HepG2 (cell line): Measurements from ENCODE around the gene C5orf47. TPM values are rescaled to one million over a fixed set of nuclear protein-coding genes. Genes with fewer than 3 reads are reported as not detected.
A peak's percentile ranks its signal among the peaks of the same experiment; 100 is the strongest.

ENCODE experiments used
- MED8 ChIP-seq: sonication (generic); formaldehyde crosslinking; IDR thresholded peaks from 2 replicates; pipeline ENCODE4 v1.8.1; 2023; ENCODE audit warnings: mild to moderate bottlenecking, missing genetic modification reagents; ENCODE audit not compliant: insufficient replicate concordance
- MXI1 ChIP-seq: IDR thresholded peaks from 3 replicates; pipeline ENCODE4 v1.6.1; 2012; ENCODE audit warnings: low read depth, low read length, inconsistent platforms, borderline replicate concordance
- NR3C1 ChIP-seq: sonication (generic); formaldehyde crosslinking; IDR thresholded peaks from 2 replicates; pipeline ENCODE4 v1.4.0; 2020; ENCODE audit warnings: missing genetic modification reagents
- PHB2 ChIP-seq: fragments of 450-650 bp; IDR thresholded peaks from 2 replicates; pipeline ENCODE4 v1.6.1; 2018; ENCODE audit not compliant: partially characterized antibody
- PRDM15 ChIP-seq: sonication (generic); formaldehyde crosslinking; IDR thresholded peaks from 2 replicates; pipeline ENCODE4 v1.4.0; 2020; ENCODE audit warnings: missing genetic modification reagents
- SAFB2 ChIP-seq: sonication (generic); formaldehyde crosslinking; IDR thresholded peaks from 2 replicates; pipeline ENCODE4 v1.5.1; 2020; ENCODE audit warnings: missing genetic modification reagents, low read depth, mild to moderate bottlenecking, borderline replicate concordance
- TOE1 ChIP-seq: sonication (generic); formaldehyde crosslinking; IDR thresholded peaks from 2 replicates; pipeline ENCODE4 v1.4.0; 2020; ENCODE audit warnings: mild to moderate bottlenecking, missing genetic modification reagents
- ZNF329 ChIP-seq: sonication (generic); formaldehyde crosslinking; IDR thresholded peaks from 2 replicates; pipeline ENCODE4 v1.9.0; 2021; ENCODE audit warnings: low read depth, mild to moderate bottlenecking, missing genetic modification reagents
- ZNF543 ChIP-seq: sonication (generic); formaldehyde crosslinking; IDR thresholded peaks from 2 replicates; pipeline ENCODE4 v1.4.0; 2020; ENCODE audit warnings: mild to moderate bottlenecking, missing genetic modification reagents
- ZNF563 ChIP-seq: sonication (generic); formaldehyde crosslinking; IDR thresholded peaks from 2 replicates; pipeline ENCODE4 v1.8.0; 2022; ENCODE audit warnings: mild to moderate bottlenecking, moderate library complexity, missing genetic modification reagents
- ZNF724P ChIP-seq: sonication (generic); formaldehyde crosslinking; IDR thresholded peaks from 2 replicates; pipeline ENCODE4 v1.8.0; 2022; ENCODE audit warnings: missing genetic modification reagents, borderline replicate concordance
- polyA plus RNA-seq, 8 experiments: library from polyadenylated mRNA; depleted of rRNA in 3 of 8; stranded (reverse) in 7 of 8; unstranded in 1 of 8; fragments of >200 nt; fragmentation: Illumina TruSeq in 4 of 8; extraction: Trizol in 4 of 8; gene quantifications; 2 replicates each; pipeline versions ENCODE4 v1.2.1 to v1.2.3, GENCODE V29; 2011 to 2016; ENCODE audit warnings: low read depth in 4 of 8, missing spikeins in 1 of 8, mixed read lengths in 1 of 8; ENCODE audit not compliant: insufficient read depth in 1 of 8
- total RNA-seq, 5 experiments: library from RNA; depleted of rRNA; stranded (reverse); fragments of >200 nt; fragmentation: Illumina TruSeq; extraction: Trizol; gene quantifications; 2 replicates each; pipeline ENCODE4 v1.2.3, GENCODE V29; 2016; ENCODE audit warnings: low read depth in 1 of 5
- TF ChIP-seq, protein P1 (sequence below): sonication (generic); formaldehyde crosslinking; IDR thresholded peaks from 2 replicates; pipeline ENCODE4 v1.9.0; 2021; ENCODE audit warnings: missing genetic modification reagents, mild to moderate bottlenecking, borderline replicate concordance
- TF ChIP-seq, protein P2 (sequence below): sonication (generic); formaldehyde crosslinking; conservative IDR thresholded peaks from 2 replicates; pipeline ENCODE4 v1.4.0; 2020; ENCODE audit warnings: missing genetic modification reagents
- TF ChIP-seq, protein P3 (sequence below): sonication (generic); formaldehyde crosslinking; IDR thresholded peaks from 2 replicates; pipeline ENCODE4 v1.8.0; 2022; ENCODE audit warnings: mild to moderate bottlenecking, missing genetic modification reagents; ENCODE audit not compliant: insufficient replicate concordance
- TF ChIP-seq, protein P4 (sequence below): sonication (generic); formaldehyde crosslinking; IDR thresholded peaks from 2 replicates; pipeline ENCODE4 v1.4.0; 2020; ENCODE audit warnings: missing genetic modification reagents

Gene C5orf47
- total and polyA plus RNA-seq, 2 of the 13 experiments (the other 11 are each of a cell fraction or from before 2014, with no cell fraction given): not detected

DNA sequence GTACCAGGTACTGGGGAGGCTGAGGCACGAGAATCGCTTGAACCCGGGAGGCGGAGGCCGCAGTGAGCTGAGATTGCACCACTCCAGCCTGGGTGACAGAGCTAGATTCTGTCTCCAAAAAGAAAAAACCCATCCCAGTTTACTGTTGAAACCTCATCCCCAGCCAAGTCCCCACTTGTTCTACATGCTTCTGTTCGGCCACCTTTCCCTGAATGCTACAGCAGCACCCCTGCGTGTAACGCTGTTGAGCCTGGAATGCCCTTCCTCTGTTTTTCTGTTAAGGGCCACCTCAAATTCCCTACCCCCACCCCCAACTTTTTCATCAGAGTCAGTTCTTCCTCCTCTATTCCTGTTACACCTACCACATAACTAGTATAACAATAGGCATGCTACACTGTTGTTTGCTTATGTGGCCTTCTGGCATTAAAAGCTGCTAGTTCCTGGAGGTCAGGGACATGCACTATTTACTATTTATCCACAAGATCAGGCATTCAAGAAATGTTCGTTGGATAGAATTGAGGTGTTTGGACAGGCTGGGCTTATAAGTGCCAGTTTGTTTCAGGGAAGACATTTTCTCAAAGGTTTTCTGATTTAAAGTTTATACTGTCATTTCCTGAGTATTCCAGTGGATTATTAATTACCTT lies 47.1 kb upstream of the C5orf47 start (continued):
- TF ChIP-seq, protein P1, sequence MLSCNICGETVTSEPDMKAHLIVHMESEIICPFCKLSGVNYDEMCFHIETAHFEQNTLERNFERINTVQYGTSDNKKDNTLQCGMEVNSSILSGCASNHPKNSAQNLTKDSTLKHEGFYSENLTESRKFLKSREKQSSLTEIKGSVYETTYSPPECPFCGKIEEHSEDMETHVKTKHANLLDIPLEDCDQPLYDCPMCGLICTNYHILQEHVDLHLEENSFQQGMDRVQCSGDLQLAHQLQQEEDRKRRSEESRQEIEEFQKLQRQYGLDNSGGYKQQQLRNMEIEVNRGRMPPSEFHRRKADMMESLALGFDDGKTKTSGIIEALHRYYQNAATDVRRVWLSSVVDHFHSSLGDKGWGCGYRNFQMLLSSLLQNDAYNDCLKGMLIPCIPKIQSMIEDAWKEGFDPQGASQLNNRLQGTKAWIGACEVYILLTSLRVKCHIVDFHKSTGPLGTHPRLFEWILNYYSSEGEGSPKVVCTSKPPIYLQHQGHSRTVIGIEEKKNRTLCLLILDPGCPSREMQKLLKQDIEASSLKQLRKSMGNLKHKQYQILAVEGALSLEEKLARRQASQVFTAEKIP (CRISPR knock-in tag): no peak
- TF ChIP-seq PRDM15 (CRISPR knock-in tag): no peak
- no peak for TF ChIP-seq PHB2
- no peak for TF ChIP-seq ZNF543 (CRISPR knock-in tag)
- no peak for TF ChIP-seq ZNF329 (CRISPR knock-in tag)
- TF ChIP-seq ZNF563: no peak
- TF ChIP-seq, protein P2, sequence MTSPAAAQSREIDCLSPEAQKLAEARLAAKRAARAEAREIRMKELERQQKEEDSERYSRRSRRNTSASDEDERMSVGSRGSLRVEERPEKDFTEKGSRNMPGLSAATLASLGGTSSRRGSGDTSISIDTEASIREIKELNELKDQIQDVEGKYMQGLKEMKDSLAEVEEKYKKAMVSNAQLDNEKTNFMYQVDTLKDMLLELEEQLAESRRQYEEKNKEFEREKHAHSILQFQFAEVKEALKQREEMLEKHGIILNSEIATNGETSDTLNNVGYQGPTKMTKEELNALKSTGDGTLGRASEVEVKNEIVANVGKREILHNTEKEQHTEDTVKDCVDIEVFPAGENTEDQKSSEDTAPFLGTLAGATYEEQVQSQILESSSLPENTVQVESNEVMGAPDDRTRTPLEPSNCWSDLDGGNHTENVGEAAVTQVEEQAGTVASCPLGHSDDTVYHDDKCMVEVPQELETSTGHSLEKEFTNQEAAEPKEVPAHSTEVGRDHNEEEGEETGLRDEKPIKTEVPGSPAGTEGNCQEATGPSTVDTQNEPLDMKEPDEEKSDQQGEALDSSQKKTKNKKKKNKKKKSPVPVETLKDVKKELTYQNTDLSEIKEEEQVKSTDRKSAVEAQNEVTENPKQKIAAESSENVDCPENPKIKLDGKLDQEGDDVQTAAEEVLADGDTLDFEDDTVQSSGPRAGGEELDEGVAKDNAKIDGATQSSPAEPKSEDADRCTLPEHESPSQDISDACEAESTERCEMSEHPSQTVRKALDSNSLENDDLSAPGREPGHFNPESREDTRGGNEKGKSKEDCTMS (CRISPR knock-in tag): no peak
- TF ChIP-seq, protein P3, sequence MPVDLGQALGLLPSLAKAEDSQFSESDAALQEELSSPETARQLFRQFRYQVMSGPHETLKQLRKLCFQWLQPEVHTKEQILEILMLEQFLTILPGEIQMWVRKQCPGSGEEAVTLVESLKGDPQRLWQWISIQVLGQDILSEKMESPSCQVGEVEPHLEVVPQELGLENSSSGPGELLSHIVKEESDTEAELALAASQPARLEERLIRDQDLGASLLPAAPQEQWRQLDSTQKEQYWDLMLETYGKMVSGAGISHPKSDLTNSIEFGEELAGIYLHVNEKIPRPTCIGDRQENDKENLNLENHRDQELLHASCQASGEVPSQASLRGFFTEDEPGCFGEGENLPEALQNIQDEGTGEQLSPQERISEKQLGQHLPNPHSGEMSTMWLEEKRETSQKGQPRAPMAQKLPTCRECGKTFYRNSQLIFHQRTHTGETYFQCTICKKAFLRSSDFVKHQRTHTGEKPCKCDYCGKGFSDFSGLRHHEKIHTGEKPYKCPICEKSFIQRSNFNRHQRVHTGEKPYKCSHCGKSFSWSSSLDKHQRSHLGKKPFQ (CRISPR knock-in tag): no peak
- no peak for TF ChIP-seq NR3C1 (CRISPR knock-in tag)
- TF ChIP-seq, protein P4, sequence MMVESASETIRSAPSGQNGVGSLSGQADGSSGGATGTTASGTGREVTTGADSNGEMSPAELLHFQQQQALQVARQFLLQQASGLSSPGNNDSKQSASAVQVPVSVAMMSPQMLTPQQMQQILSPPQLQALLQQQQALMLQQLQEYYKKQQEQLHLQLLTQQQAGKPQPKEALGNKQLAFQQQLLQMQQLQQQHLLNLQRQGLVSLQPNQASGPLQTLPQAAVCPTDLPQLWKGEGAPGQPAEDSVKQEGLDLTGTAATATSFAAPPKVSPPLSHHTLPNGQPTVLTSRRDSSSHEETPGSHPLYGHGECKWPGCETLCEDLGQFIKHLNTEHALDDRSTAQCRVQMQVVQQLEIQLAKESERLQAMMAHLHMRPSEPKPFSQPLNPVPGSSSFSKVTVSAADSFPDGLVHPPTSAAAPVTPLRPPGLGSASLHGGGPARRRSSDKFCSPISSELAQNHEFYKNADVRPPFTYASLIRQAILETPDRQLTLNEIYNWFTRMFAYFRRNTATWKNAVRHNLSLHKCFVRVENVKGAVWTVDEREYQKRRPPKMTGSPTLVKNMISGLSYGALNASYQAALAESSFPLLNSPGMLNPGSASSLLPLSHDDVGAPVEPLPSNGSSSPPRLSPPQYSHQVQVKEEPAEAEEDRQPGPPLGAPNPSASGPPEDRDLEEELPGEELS (CRISPR knock-in tag): peak; percentile 99
- no peak for TF ChIP-seq MXI1
- TF ChIP-seq ZNF724P (CRISPR knock-in tag): no peak
- TF ChIP-seq TOE1: no peak
- no peak for TF ChIP-seq SAFB2 (CRISPR knock-in tag)
- TF ChIP-seq MED8 (CRISPR knock-in tag): peak; percentile 88
